GM19467 (cell line): ENCODE data around the gene WNK1.
"Not testable (repeated sequence)": the region's sequence is repeated elsewhere in the genome, so short reads cannot be mapped to it uniquely, and the experiment has no call there.

Experiments used
- ATAC-seq: cut with Tn5 transposase; IDR thresholded peaks from one replicate; pipeline ENCODE4 v1.9.1; 2021; ENCODE audit warnings: mild to moderate bottlenecking, moderate library complexity; ENCODE audit not compliant: unreplicated experiment

The WNK1 gene

DNA sequence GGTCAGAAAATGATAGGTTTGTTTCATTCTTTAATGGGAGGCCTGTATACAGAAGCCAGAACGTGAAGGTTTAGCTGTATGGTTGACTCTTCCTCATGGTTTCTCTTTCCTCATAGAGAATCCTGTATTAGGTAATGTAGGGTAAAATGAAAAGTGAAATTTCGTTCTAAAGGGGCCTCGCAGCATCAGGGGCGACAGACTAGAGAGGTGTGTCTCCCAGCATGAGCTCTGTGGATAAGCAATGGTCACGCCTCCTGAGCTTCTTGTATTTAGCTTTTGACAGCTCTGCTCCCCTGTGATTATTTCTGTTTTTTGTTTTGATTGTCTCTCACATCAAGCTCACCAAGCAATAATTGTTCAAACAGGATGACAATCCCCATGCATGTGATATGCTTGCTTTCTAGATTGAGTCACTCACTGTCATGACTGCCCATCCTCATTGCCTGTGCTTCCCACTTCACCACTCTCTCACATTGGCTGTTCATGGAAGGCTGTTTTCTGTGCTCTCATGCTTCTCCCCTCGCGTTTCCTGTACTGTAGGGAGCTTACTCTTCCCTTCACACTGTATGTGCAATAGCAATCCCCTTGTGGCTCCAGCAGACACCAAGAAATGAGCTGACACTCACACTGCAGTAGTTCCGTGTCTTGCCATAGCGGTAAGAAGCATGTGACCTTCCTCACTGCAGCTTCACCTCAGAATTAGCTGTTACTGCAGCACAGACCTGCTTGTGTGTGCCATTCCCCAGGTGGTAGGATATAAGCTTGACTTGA is 153.1 kb downstream of the WNK1 start:
- ATAC-seq = no peak

DNA sequence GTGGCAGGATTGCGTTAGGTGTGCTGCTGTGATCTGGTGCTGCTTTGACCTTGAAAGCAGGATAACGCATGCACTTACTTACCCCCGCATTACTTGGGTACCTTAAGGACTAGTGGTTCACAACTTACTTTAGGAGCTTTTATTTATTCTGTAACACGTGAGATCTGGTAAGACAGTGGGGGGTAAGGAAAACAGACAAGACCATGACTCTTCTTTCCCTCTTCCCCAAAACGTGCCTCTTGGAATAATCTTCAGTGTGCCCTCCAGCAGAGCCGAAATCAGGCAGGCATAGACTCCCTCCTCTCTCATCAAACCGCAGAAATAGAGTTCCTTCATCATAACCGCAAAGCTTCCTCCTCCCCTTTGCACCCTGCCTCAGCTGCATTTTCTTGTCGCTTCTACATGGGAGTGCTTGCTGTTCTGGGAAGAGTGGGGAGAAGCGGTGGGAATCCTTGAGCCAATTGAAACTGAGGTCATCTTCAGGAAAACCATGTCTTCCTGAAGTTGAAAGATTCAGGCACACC is 153.7 kb downstream of the WNK1 start:
- ATAC-seq = no peak

- no peak for ATAC-seq
Observed at GRCh38 chr12:907413-908185, 155.2 kb downstream of the WNK1 start.

GRCh38 chr12:909861-910260 is 157.5 kb downstream of the WNK1 start:
- ATAC-seq = no peak

DNA sequence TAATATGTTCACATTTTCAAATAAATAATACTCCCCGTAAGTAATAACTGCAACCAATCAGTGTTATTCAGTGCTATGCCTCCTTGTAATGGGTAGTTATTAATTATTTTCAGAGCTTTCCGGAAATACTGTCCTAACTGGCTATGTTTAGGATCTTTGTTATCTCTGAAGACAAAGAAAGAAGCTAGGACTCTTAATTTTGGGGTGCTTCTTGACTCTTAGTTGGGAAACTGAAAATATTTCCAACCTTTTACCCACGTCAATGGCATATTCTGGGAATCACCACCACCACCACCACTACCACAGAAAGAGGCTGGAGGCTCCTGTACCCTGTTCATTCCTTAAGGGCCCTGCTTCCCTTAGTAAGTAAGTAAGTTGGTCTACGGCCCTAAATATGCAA is 158.0 kb downstream of the WNK1 start:
- no peak for ATAC-seq

DNA sequence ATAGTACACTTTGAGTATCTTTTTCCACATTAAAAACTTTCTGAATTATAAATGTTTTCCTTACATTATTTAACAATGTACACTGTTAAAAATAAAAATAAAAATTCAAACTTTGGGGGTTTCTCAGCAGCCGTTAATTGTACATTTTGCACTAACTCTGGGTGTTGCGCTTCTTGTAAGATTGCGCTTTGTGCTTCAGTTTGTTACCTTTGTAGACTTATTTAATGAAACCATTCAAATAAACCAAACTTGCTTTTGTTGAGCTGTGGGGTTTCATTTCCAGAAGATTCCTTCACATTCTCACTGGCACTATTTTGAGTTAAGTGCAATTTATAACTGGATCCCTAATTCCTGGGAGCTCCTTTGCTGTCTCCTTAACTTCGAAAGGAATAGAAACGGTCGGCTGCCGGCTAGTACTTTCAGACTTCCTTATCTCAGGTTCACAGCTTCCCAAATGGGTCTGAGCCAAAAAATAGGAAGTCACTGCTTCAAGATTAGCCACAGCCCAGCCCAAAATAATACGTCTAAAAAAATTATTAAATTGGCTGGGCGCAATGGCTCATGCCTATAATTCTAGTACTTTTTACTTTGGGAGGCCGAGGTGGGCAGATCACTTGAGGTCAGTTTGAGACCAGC is 158.9 kb downstream of the WNK1 start:
- no peak for ATAC-seq

GRCh38 chr12:912466-913235 is 160.3 kb downstream of the WNK1 start:
- no peak for ATAC-seq

DNA sequence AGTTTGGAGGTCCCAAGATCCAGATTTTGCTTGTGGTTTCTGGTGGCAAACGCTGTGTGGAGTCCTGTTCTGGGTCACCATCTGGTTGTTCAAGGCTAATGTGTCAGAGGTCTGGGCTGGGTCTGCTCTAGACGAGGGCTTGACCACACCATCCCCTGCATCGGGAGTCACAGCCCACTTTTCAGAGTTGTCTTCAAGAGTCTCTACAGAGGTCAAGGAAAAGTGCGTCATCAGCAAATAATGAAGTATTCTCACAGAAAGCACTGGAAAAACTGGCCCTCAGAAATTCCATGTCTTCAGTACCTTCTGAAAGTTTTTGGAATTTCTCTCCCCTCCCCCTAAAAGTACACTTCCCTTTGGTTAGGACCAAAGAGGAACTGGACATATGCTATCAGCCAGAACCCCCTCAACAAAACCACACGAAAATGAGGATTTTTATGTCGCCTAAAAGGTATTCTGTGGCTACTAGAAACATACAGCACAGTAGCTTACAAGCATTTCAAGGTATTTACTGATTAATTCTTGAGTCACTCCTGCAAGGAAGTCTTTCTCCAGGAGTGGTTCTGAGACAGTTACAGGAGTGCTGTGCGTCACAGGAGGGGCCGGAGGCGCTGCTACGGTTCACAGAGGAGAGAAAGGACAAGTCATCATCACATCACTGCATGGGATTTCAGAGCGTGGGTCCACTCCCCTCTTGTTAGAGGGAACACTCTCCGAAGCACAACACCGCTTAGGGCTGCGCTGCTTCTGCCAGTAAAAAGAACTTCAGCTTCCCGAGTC is 161.7 kb downstream of the WNK1 start:
- no peak for ATAC-seq

DNA sequence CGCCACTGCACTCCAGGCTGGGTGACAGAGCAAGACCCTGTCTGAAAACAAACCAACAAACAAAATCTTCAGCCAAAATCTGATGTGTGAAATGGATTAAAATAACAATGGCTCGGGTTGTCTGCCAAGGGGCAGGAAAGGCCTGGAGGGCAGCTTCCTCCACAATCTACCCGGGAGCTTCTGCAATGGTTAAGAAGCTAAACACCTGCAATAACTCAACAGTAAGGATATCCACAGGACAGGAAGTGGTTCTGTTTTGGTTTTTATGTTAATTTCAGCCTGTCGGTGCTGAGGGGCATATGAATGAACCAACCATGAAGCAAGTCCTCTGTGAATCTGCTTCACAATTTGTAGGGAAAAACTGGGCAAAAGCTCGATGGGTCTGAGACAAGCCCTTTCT is 162.7 kb downstream of the WNK1 start:
- ATAC-seq = no peak

GRCh38 chr12:916240-916639 is 163.9 kb downstream of the WNK1 start:
- no peak for ATAC-seq

DNA sequence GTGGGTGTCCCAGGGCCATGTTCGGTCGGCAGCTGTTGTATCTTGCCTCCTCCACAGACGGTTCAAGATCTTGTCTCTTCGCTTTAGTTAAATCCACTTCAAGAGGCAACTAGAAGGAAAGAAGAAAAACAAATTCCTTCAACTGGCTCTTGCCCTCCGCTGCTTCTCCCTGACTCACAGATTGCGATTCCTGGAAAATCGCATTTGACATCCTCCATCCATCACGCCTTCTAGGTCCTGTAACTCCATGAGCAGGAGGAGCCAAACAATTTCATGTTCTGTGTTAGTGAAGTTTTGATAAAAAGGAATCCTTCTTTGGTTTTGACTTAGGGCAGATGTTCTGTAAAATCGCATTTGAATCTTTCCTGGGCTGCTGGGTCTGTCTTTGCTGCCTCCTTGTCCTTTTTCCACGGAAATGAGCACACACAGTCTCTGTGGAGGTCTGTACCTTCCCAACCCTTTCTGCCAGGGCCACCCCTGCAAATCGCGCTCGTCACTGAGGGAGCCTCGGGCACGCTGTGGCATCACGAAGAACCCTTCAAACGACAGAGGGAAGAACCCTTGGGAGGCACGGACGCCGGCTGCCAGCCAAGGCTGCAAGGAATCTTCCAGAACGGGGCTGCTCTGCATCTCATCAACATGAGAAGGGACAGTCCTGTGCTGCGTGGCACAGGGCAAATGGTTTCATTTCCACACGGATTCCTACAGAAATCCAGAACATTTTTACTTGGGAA is 164.5 kb downstream of the WNK1 start:
- no peak for ATAC-seq

DNA sequence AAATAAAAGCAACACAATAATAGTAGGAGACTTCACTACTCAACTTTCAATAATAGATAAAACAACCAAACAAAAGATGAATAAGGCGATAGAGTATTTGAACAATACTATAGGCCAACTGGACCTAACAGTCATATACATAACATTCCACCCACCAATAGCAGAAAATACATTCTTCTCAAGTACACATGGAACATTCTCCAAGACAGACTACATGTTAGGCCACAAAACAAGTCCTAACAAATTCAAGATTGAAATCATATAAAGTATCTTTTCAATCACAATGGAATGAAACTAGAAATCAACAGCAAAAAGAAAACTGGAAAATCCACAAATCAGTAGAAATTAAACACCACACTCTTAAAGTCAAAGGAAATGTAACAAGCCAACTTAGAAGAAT is 168.3 kb downstream of the WNK1 start:
- ATAC-seq = no peak

- no peak for ATAC-seq
Observed at GRCh38 chr12:922285-922684, 169.9 kb downstream of the WNK1 start.

GRCh38 chr12:926641-927040 is 174.3 kb downstream of the WNK1 start:
- no peak for ATAC-seq

DNA sequence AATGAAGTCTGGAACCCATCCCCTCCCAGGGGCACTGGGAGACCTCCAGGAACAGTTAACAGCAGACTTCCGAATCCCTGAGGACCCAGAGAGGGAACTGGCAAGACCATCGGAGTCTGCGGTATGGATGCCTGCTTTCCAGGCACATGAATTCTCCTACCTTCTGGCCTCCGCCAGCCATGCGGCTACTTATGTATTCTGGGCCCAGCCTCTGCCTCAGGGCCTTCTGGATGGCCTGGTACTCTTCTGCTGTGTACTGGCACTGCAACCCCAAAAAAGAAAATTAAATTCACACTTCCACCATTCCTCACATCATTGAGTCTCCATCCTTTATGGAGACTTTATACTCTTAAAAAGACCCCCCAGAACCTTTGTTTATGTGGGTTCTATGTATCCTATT is 178.7 kb downstream of the WNK1 start:
- no peak for ATAC-seq

DNA sequence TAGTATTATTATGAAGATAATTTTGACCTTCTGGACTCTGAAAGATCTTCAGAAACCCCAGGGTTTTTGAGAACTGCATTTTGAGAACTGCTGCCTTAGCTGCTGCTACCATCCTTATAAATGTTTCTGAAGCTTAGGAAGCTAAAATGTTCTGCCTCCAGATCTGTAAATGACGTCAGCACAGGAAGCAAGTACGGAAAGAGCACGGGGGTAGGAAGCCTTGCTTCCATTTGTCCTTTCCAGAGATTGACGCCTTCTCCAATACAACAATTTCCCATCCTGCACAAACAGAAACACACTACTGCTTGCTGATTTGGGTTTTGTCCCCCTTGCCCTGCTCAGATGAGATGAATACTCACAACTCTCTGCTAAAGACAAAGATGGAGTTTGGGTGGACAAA is 179.2 kb downstream of the WNK1 start:
- ATAC-seq = no peak

DNA sequence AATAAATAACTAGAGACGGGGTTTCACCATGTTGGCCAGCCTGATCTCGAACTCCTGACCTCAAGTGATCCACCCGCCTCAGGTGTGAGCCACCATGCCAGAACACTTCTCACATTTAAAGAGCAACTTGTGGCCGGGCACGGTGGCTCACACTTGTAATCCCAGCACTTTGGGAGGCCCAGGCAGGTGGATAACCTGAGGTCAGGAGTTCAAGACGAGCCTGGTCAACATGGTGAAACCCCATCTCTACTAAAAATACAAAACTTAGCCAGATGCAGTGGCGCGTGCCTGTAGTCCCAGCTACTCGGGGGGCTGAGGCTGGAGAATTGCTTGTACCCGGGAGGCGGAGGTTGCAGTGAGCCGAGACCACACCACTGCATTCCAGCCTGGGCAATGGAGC is 183.5 kb downstream of the WNK1 start:
- ATAC-seq = not testable (repeated sequence)

GRCh38 chr12:936377-937345 is 184.3 kb downstream of the WNK1 start:
- no peak for ATAC-seq
